Keratinocyte (primary cell): ENCODE results near the gene GSN. TPM values are rescaled to one million over a fixed set of nuclear protein-coding genes. Genes with fewer than 3 reads are reported as not detected.

Source experiments
- DNase-seq: peaks from one replicate; pipeline ENCODE4 v3.0.0-alpha.2; 2011; ENCODE audit warnings: low read depth, missing footprints, low spot score
- FAIRE-seq: peaks from 2 replicates; lab custom pipeline; 2011; peaks lifted over from hg19 to GRCh38; lab: Jason Lieb, UNC
- H2AFZ ChIP-seq: 2 replicates; pipeline ENCODE4 v1.6.0; 2012; ENCODE audit warnings: low read length, control low read depth, inconsistent platforms; ENCODE audit not compliant: control insufficient read depth
- H3K27ac ChIP-seq: 2 replicates; pipeline ENCODE4 v1.5.1; 2011; ENCODE audit warnings: low read length; ENCODE audit not compliant: control insufficient read depth, insufficient read depth
- H3K27me3 ChIP-seq: 3 replicates; pipeline ENCODE4 v1.6.0; 2011; ENCODE audit warnings: low read length; ENCODE audit not compliant: control insufficient read depth, insufficient read depth; ENCODE audit errors: extremely low read depth
- H3K36me3 ChIP-seq, 2 experiments: 2 replicates in 1 of 2; 3 replicates in 1 of 2; pipeline ENCODE4 v1.5.1; 2011; ENCODE audit warnings: low read length in 2 of 2, mild to moderate bottlenecking in 1 of 2; ENCODE audit not compliant: control insufficient read depth in 2 of 2, insufficient read depth in 2 of 2; ENCODE audit errors: extremely low read depth in 1 of 2
- H3K4me1 ChIP-seq: 3 replicates; pipeline ENCODE4 v1.5.1; 2011; ENCODE audit warnings: low read length; ENCODE audit not compliant: control insufficient read depth, insufficient read depth; ENCODE audit errors: extremely low read depth
- H3K4me2 ChIP-seq: 3 replicates; pipeline ENCODE4 v1.6.0; 2011; ENCODE audit warnings: low read depth, low read length; ENCODE audit not compliant: control insufficient read depth, insufficient read depth; ENCODE audit errors: extremely low read depth
- H3K4me3 ChIP-seq, 3 experiments: fragments of 200-600 bp in 1 of 3; sonication (generic) in 1 of 3; 2 replicates in 2 of 3; 3 replicates in 1 of 3; pipeline ENCODE4 v1.5.1; 2011 to 2016; ENCODE audit warnings: low read length in 3 of 3, mild to moderate bottlenecking in 3 of 3, control low read depth in 2 of 3, inconsistent platforms in 1 of 3, low read depth in 1 of 3, mixed read lengths in 1 of 3, mixed run types in 1 of 3, moderate library complexity in 1 of 3; ENCODE audit not compliant: control insufficient read depth in 2 of 3, insufficient read depth in 2 of 3; ENCODE audit errors: extremely low read depth in 1 of 3
- H3K79me2 ChIP-seq: 2 replicates; pipeline ENCODE4 v1.6.0; 2012; ENCODE audit warnings: low read length; ENCODE audit not compliant: control insufficient read depth, insufficient read depth
- H3K9ac ChIP-seq: 3 replicates; pipeline ENCODE4 v1.6.0; 2011; ENCODE audit warnings: low read length; ENCODE audit not compliant: control insufficient read depth, insufficient read depth; ENCODE audit errors: extremely low read depth
- H3K9me1 ChIP-seq: 3 replicates; pipeline ENCODE4 v1.6.0; 2011; ENCODE audit warnings: low read length; ENCODE audit not compliant: control insufficient read depth, insufficient read depth; ENCODE audit errors: extremely low read depth
- H3K9me3 ChIP-seq: 2 replicates; pipeline ENCODE4 v1.5.1; 2012; ENCODE audit warnings: low read depth, low read length; ENCODE audit not compliant: control insufficient read depth
- H4K20me1 ChIP-seq: 3 replicates; pipeline ENCODE4 v1.6.0; 2011; ENCODE audit warnings: low read length; ENCODE audit not compliant: control insufficient read depth, insufficient read depth; ENCODE audit errors: extremely low read depth
- EZH2 ChIP-seq: IDR thresholded peaks from one replicate; pipeline ENCODE4 v1.6.1; 2012; ENCODE audit warnings: inconsistent platforms, mild to moderate bottlenecking, low read length, moderate library complexity
- dilution Hi-C: fragments of 300-500 bp; cut with MboI; formaldehyde crosslinking; loops from one replicate; pipeline ENCODE4 v1.7.0; 2020; ENCODE audit warnings: low sequenced_read_pairs; ENCODE audit not compliant: extremely low pct_ligation_motif_present
- polyA plus RNA-seq, 5 experiments: library from polyadenylated mRNA; depleted of rRNA in 3 of 5; stranded (reverse) in 3 of 5; stranded (forward) in 1 of 5; unstranded in 1 of 5; fragments of >200 nt; gene quantifications; 1 replicate in 1 of 5; 2 replicates in 3 of 5; 3 replicates in 1 of 5; pipeline versions ENCODE4 v1.2.1 to v1.2.3, GENCODE V29; 2011 to 2012; ENCODE audit warnings: missing spikeins in 2 of 5, low read depth in 1 of 5, low replicate concordance in 1 of 5
- TF ChIP-seq, protein P1 (sequence below), 3 experiments: IDR thresholded peaks in 1 of 3; conservative IDR thresholded peaks in 1 of 3; optimal IDR thresholded peaks in 1 of 3; 2 replicates in 2 of 3; 3 replicates in 1 of 3; pipeline versions ENCODE3 to v1.5.1; 2011; ENCODE audit warnings: low read length in 3 of 3, mild to moderate bottlenecking in 3 of 3, moderate library complexity in 2 of 3, control low read depth in 1 of 3, inconsistent platforms in 1 of 3; ENCODE audit not compliant: insufficient read depth in 2 of 3; ENCODE audit errors: extremely low read depth in 1 of 3

GSN gene
- polyA plus RNA-seq, 1 donor (not counting 4 experiments of a cell fraction or from before 2014, with no cell fraction given) = 166 TPM

- Histone ChIP-seq H3K9ac (no peak overlapping the region), H3K9me1 (no peaks in the 10 kb centered on the region), H3K9me3 (no peaks in the 10 kb centered on the region), H2AFZ (no peak overlapping the region), H3K4me2 (no peak overlapping the region), H4K20me1 (no peaks in the 10 kb centered on the region), H3K27ac (no peak overlapping the region), H3K27me3 (no peaks in the 10 kb centered on the region), H3K79me2 (no peaks in the 10 kb centered on the region), H3K4me3 (no peak overlapping the region), H3K36me3 (no peaks in the 10 kb centered on the region), H3K4me1 (peaks cover 3% of the 10 kb centered on the region)
- no peak for TF ChIP-seq EZH2
- TF ChIP-seq, protein P1, sequence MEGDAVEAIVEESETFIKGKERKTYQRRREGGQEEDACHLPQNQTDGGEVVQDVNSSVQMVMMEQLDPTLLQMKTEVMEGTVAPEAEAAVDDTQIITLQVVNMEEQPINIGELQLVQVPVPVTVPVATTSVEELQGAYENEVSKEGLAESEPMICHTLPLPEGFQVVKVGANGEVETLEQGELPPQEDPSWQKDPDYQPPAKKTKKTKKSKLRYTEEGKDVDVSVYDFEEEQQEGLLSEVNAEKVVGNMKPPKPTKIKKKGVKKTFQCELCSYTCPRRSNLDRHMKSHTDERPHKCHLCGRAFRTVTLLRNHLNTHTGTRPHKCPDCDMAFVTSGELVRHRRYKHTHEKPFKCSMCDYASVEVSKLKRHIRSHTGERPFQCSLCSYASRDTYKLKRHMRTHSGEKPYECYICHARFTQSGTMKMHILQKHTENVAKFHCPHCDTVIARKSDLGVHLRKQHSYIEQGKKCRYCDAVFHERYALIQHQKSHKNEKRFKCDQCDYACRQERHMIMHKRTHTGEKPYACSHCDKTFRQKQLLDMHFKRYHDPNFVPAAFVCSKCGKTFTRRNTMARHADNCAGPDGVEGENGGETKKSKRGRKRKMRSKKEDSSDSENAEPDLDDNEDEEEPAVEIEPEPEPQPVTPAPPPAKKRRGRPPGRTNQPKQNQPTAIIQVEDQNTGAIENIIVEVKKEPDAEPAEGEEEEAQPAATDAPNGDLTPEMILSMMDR (optimal IDR thresholded peaks at IDR 0.05 in 1 of 3, IDR thresholded peaks at IDR 0.05 in 1 of 3, conservative IDR thresholded peaks at IDR 0.05 in 1 of 3; ENCODE audit: extremely low read depth in 1 of 3, insufficient read depth in 2 of 3, low read length in 3 of 3) = no peak
- FAIRE-seq (no peak), DNase-seq (no peak)
- dilution Hi-C loops = no loop called here
Observed at GRCh38 chr9:121249563-121249962, 18.4 kb upstream of the GSN start.

DNA sequence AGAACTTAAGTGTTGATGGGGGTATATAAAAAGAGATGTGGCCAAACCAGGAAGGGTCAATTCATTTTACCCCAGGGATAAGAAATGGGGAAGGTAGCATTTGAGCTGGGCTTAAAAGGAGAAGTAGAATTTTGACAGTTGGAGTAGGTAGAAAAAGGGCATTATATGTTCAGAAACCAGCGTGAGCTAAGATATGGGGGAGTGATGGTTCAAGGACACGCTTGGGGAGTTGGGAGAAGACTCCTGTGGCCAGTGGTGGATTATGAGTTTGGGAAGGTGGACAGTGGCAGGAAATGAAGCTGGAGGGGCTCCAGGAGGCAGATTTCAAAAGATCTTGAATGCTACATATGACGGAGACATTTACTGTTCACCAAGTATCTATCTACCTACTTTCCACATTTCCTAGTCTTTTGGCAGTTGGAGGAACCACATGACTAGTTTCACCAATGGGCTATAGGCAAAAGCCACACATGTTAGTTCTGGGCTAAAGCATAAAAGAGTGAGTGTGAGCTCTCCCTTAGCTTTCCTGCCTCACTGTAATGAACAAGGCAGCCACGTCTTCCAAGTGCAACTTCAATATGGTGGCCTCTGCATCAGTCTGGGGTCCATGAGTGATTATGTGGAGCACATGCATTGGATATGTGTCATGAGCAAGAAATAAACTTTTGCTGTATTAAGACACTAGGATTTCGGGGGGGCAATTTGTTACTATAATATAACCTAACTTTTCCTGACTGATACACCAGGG, 15.7 kb upstream of the GSN start:
- Histone ChIP-seq H3K27me3 (no peaks in the 10 kb centered on the region), H3K9me3 (no peaks in the 10 kb centered on the region), H3K9ac (no peak overlapping the region), H3K4me1 (no peaks in the 10 kb centered on the region), H3K4me2 (no peak overlapping the region), H3K27ac (no peak overlapping the region), H4K20me1 (no peaks in the 10 kb centered on the region), H3K36me3 (no peaks in the 10 kb centered on the region), H3K79me2 (no peaks in the 10 kb centered on the region), H3K9me1 (no peaks in the 10 kb centered on the region), H3K4me3 (no peak overlapping the region), H2AFZ (no peak overlapping the region)
- dilution Hi-C loops = no loop called here
- FAIRE-seq (no peak), DNase-seq (no peak)
- TF ChIP-seq, protein P1 (optimal IDR thresholded peaks at IDR 0.05 in 1 of 3, IDR thresholded peaks at IDR 0.05 in 1 of 3, conservative IDR thresholded peaks at IDR 0.05 in 1 of 3; ENCODE audit: extremely low read depth in 1 of 3, insufficient read depth in 2 of 3, low read length in 3 of 3) = no peak
- TF ChIP-seq EZH2 = no peak
